ENCODE data around the gene RMND5B. TPM values are rescaled to one million over a fixed set of nuclear protein-coding genes. Genes with fewer than 3 reads are reported as not detected.
"Not testable (repeated sequence)": the region's sequence is repeated elsewhere in the genome, so short reads cannot be mapped to it uniquely, and the experiment has no call there.

Gene RMND5B
- total and polyA plus RNA-seq, 2 of the 13 experiments (the other 11 are each of a cell fraction or from before 2014, with no cell fraction given), result 18.6 to 20.4 TPM

GRCh38 chr5:178126556-178126955 is 4.3 kb upstream of the RMND5B start:
- no peaks in the 10 kb centered on the region for H4K20me1 ChIP-seq (ENCODE audit: insufficient read depth, low read length)
- no TSS peak for BruUV-seq (replicated peaks)
- intact Hi-C loops (cut with micrococcal nuclease; ENCODE audit: unreplicated experiment) (no loop called here), in situ Hi-C loops (cut with HindIII; ENCODE audit: extremely low pct_ligation_motif_present, low pct_unique_long_range_greater_than_20kb) (no loop called here)
- no peak overlapping the region for H3K9ac ChIP-seq (ENCODE audit: insufficient read depth, low read depth, low read length)
- ChIA-PET CTCF (ENCODE audit: low intra/inter-chr PET ratio, low total read pairs) (no interaction called here), POLR2A (no interaction called here)
- no peak for ATAC-seq
- H2AFZ ChIP-seq (ENCODE audit: low read length), result no peak overlapping the region
- no peak overlapping the region for H3K4me2 ChIP-seq (ENCODE audit: low read depth, low read length)
- H3K27ac ChIP-seq (ENCODE audit: extremely low read length, insufficient read depth, low read length), result no peak overlapping the region
- H3K36me3 ChIP-seq (replicated peaks in 1 of 2; ENCODE audit: control insufficient read depth in 1 of 2, insufficient read depth in 2 of 2, low read length in 2 of 2), result no peaks in the 10 kb centered on the region
- H3K79me2 ChIP-seq (ENCODE audit: insufficient read depth, low read length), result peaks cover 5% of the 10 kb centered on the region
- FAIRE-seq, result no peak
- no peaks in the 10 kb centered on the region for H3K9me3 ChIP-seq (ENCODE audit: low read length)
- no peak for TF ChIP-seq ZNF17 (CRISPR knock-in tag; IDR thresholded peaks at IDR 0.05)
- H3K4me1 ChIP-seq (ENCODE audit: insufficient read depth, low read length), result peaks cover 8% of the 10 kb centered on the region; the same call in 1 of the 2 replicates
- H3K27me3 ChIP-seq (ENCODE audit: control insufficient read depth in 1 of 2, insufficient read depth in 2 of 2, low read length in 2 of 2), result peaks cover 6 to 24% of the 10 kb centered on the region in 2 experiments; a peak in 4 of 5 replicates
- DNase-seq (ENCODE audit: low spot score), result no peak
- 23% methylated on average over 3 of the region's 3 CpGs for WGBS (ENCODE audit: low lambda C conversion rate)
- H3K4me3 ChIP-seq (replicated peaks in 1 of 3; ENCODE audit: insufficient read depth in 1 of 3, low read depth in 2 of 3, low read length in 3 of 3), result no peak overlapping the region

GRCh38 chr5:178127300-178128009 is 3.4 kb upstream of the RMND5B start:
- DNase-seq (ENCODE audit: low spot score); H3K4me3 ChIP-seq (replicated peaks in 1 of 3; ENCODE audit: insufficient read depth in 1 of 3, low read depth in 2 of 3, low read length in 3 of 3); H3K27ac ChIP-seq (ENCODE audit: extremely low read length, insufficient read depth, low read length); H4K20me1 ChIP-seq (ENCODE audit: insufficient read depth, low read length); in situ Hi-C loops (cut with HindIII; ENCODE audit: extremely low pct_ligation_motif_present, low pct_unique_long_range_greater_than_20kb); FAIRE-seq; POLR2A ChIA-PET; H2AFZ ChIP-seq (ENCODE audit: low read length); H3K79me2 ChIP-seq (ENCODE audit: insufficient read depth, low read length); BruUV-seq (replicated peaks); H3K9ac ChIP-seq (ENCODE audit: insufficient read depth, low read depth, low read length); ATAC-seq; H3K36me3 ChIP-seq (replicated peaks in 1 of 2; ENCODE audit: control insufficient read depth in 1 of 2, insufficient read depth in 2 of 2, low read length in 2 of 2); CTCF ChIA-PET (ENCODE audit: low intra/inter-chr PET ratio, low total read pairs); H3K9me3 ChIP-seq (ENCODE audit: low read length); intact Hi-C loops (cut with micrococcal nuclease; ENCODE audit: unreplicated experiment); H3K4me2 ChIP-seq (ENCODE audit: low read depth, low read length): not testable (repeated sequence)
- 67% methylated on average over 13 of the region's 14 CpGs for WGBS (ENCODE audit: low lambda C conversion rate)
- H3K27me3 ChIP-seq (ENCODE audit: control insufficient read depth in 1 of 2, insufficient read depth in 2 of 2, low read length in 2 of 2), result peaks cover 6 to 21% of the 10 kb centered on the region in 2 experiments; a peak in 3 of 5 replicates
- peaks cover 17% of the 10 kb centered on the region; the same call in 1 of the 2 replicates for H3K4me1 ChIP-seq (ENCODE audit: insufficient read depth, low read length)

Data from HepG2 (cell line).